Retinal pigment epithelial cell (primary cell): ENCODE data around the gene KIF24.
"Not testable (repeated sequence)": the region's sequence is repeated elsewhere in the genome, so short reads cannot be mapped to it uniquely, and the experiment has no call there.

Experiments
- DNase-seq: peaks from one replicate; pipeline ENCODE4 v3.0.0-alpha.2; 2010; ENCODE audit warnings: low read depth
- H3K4me3 ChIP-seq: 2 replicates; pipeline ENCODE4 v1.5.1; 2011; ENCODE audit warnings: mild to moderate bottlenecking, low read length, control low read depth, moderate library complexity
- CTCF ChIP-seq: conservative IDR thresholded peaks from 2 replicates; pipeline ENCODE4 v1.5.1; 2011; ENCODE audit warnings: low read depth, low read length, control low read depth, inconsistent platforms

The KIF24 gene

DNA sequence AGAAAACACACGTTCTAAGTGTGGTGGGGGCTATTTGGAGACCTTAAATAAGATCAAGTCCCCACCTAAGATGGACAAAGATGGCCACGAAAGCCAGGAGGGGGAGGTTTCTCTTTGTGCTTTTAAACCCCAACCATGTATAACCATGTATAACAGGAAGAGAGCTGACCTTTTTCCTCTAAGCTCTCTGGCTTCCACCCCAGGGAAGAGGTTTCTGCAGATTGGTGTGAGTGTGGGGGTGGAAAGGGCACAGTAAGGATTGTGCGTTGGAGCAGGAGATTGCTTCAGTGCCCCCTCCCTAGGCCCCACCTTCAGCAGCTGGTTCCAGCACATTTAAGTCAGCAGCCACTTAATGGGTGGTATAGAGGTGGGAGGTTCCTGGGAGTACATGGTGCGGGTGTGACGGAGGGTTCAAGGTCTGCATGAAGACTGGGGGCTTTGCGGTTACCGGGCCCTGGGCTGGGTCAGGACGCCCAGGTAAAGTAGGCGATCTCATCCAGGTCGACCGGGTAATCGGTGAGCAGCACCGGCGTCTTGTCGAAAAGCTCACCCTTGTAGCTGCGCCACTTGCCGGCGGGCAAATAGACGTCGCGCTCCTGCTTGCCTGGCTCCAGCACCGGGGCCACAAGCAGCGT, 41.4 kb upstream of the KIF24 start:
- TF ChIP-seq CTCF, result no peak
- DNase-seq, result no peak
- H3K4me3 ChIP-seq, result peak overlapping the region; percentile 42

GRCh38 chr9:34369636-34370035, 40.6 kb upstream of the KIF24 start:
- DNase-seq, result no peak
- H3K4me3 ChIP-seq, result no peak overlapping the region
- no peak for TF ChIP-seq CTCF

DNA sequence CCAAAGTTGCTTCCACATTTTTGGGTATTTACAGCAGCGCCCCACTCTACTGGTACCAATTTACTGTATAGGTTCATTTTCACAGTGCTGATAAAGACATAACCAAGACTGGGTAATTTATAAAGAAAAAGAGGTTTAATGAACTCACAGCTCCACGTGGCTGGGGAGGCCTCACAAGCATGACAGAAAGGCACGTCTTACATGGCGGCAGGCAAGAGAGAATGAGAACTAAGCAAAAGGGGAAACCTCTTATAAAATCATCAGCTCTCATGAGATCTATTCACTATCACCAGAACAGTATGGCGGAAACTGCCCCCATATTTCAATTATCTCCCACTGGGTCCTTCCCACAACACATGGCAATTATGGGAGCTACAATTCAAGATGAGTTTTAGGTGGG, 39.7 kb upstream of the KIF24 start:
- DNase-seq, H3K4me3 ChIP-seq: not testable (repeated sequence)

DNA sequence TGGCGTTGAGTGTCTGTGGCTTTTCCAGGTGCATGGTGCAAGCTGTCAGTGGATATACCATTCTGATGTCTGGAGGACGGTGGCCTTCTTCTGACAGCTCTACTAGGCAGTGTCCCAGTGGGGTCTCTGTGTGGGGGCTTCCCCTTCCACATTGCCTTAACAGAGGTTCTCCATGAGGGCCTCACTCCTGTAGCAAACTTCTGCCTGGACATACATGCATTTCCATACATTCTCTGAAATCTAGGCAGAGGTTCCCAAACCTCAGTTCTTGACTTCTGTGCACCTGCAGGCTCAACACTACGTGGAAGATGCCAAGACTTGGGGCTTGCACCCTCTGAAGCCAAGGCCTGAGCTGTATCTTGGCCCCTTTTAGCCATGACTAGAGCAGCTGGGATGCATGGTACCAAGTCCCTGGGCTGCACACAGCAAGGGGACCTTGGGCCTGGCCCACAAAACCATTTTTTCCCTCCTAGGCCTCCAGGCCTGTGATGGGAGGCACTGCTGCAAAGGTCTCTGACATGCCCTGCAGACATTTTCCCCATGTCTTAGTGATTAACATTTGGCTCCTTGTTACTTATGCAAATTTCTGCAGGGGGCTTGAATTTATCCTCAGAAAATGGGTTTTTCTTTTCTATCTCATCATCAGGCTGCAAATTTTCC, 38.8 kb upstream of the KIF24 start:
- DNase-seq, H3K4me3 ChIP-seq: not testable (repeated sequence)

DNA sequence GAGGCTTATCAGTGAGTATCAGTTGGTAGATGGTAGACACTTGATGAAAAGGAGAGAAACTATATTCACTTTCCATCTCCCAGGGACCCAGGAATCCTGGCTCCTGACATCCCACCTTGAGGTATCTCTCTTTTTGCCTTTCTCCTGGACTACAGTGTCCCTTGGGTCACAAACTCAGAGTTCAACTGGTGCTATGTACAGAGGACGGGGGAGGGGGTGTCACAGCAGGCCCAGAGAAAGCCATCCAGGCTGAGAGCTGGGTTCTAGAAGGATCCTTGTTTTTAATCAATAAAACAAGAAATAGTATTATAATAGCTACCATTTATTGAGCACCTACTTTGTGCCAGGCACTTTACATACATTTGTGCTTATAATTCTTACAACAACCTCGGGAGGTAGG, 37.3 kb upstream of the KIF24 start:
- DNase-seq, result no peak
- no peak overlapping the region for H3K4me3 ChIP-seq
- no peak for TF ChIP-seq CTCF

GRCh38 chr9:34365282-34365681, 36.2 kb upstream of the KIF24 start:
- no peak for DNase-seq
- no peak overlapping the region for H3K4me3 ChIP-seq
- TF ChIP-seq CTCF, result no peak

DNA sequence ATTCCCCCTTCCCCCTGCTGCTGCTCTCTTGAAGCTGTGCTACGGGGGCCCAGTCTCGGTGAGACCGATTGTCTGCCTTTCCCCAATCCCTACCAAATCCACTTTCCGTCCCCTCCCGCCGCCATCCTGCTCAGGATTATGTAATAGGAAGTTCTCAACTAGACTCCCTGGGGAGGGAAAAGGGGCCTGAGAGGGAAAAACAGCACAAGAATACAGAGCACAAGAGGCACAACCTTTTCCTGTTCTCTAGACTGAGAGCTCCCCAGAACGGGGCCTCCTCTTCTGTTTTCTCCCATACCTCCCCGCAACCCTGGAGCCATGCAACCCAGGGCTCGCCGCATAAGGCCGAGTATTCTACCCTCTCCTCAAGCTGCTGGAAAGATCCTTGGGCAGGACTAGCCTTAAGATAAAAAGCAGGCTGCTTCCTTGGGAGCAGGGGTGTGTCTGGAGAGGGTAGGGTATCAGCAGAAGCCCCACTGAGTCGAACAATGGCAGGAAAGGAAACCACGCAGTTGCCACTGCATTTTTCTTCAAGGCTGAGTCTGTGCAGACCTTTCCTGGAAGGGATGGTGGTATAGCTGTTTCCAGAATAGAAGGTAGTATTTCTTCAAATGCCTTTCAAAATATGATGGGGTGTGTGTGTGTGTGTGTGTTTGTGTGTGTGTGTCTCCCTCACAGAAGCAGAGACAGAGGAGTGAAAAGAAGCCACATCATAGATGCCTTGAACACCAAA, 34.7 kb upstream of the KIF24 start:
- no peak overlapping the region for H3K4me3 ChIP-seq
- no peak for DNase-seq
- TF ChIP-seq CTCF, result no peak

- no peak for DNase-seq
- H3K4me3 ChIP-seq, result no peak overlapping the region
- TF ChIP-seq CTCF, result no peak
Observed at GRCh38 chr9:34362614-34363214, 33.6 kb upstream of the KIF24 start.

DNA sequence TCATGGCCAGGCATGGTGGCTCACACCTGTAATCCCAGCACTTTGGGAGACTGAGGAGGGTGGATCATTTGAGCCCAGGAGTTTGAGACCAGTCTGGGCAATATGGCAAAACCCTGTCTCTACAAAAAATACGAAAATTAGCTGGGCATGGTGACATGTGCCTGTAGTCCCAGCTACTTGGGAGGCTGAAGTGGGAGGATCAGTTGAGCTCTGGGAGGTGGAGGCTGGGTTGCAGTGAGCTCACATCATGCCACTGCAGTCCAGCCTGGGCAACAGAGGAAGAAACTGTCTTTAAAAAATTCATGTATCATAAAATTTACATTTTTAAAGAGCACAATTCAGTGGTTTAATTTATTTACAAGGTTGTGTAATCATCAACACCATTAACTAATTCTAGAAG, 23.9 kb upstream of the KIF24 start:
- DNase-seq, result not testable (repeated sequence)

GRCh38 chr9:34352122-34352652, 23.1 kb upstream of the KIF24 start:
- not testable (repeated sequence) for DNase-seq, H3K4me3 ChIP-seq

More for the DNA sequence above, 23.9 kb upstream of the KIF24 start:
- H3K4me3 ChIP-seq, result not testable (repeated sequence)
